KMS-11 (cell line): ENCODE measurements around the gene SERP1.

Experiments used
- H2AFZ ChIP-seq: fragments of 200-600 bp; sonication (generic); 2 replicates; pipeline ENCODE4 v1.6.1; 2016; ENCODE audit warnings: antibody characterized with exemption, mixed run types, low read depth
- H3K27ac ChIP-seq: fragments of 200-600 bp; sonication (generic); 2 replicates; pipeline ENCODE4 v1.6.1; 2016; ENCODE audit warnings: mild to moderate bottlenecking, mixed run types
- H3K27me3 ChIP-seq: fragments of 200-600 bp; sonication (generic); 2 replicates; pipeline ENCODE4 v1.6.1; 2017; ENCODE audit warnings: mild to moderate bottlenecking, low read depth, mixed run types, moderate library complexity; ENCODE audit not compliant: insufficient read depth
- H3K36me3 ChIP-seq: fragments of 200-600 bp; sonication (generic); 2 replicates; pipeline ENCODE4 v1.6.1; 2017; ENCODE audit warnings: mild to moderate bottlenecking, mixed run types; ENCODE audit not compliant: insufficient read depth
- H3K4me1 ChIP-seq: fragments of 200-600 bp; sonication (generic); 2 replicates; pipeline ENCODE4 v1.6.1; 2016; ENCODE audit warnings: mild to moderate bottlenecking, low read depth, mixed run types; ENCODE audit not compliant: poor library complexity, severe bottlenecking
- H3K4me2 ChIP-seq: fragments of 200-600 bp; sonication (generic); 2 replicates; pipeline ENCODE4 v1.7.0; 2016; ENCODE audit warnings: mild to moderate bottlenecking, mixed run types
- H3K4me3 ChIP-seq: fragments of 200-600 bp; sonication (generic); IDR thresholded peaks from 2 replicates; pipeline ENCODE4 v1.6.1; 2017; ENCODE audit warnings: low read depth, low read length, mixed read lengths; ENCODE audit not compliant: insufficient read depth
- H3K79me2 ChIP-seq: fragments of 200-600 bp; sonication (generic); 2 replicates; pipeline ENCODE4 v1.6.1; 2016; ENCODE audit warnings: low read depth, mixed run types; ENCODE audit not compliant: insufficient read depth
- H3K9ac ChIP-seq: fragments of 200-600 bp; sonication (generic); 2 replicates; pipeline ENCODE4 v1.6.1; 2016; ENCODE audit warnings: mild to moderate bottlenecking, mixed run types
- H4K20me1 ChIP-seq: fragments of 200-600 bp; sonication (generic); 2 replicates; pipeline ENCODE4 v1.6.1; 2016; ENCODE audit warnings: mild to moderate bottlenecking, mixed run types; ENCODE audit not compliant: insufficient read depth
- CTCF ChIP-seq: fragments of 200-600 bp; sonication (generic); conservative IDR thresholded peaks from 2 replicates; pipeline ENCODE4 v1.6.1; 2017; ENCODE audit warnings: low read depth, mild to moderate bottlenecking, antibody characterized with exemption, low read length, moderate library complexity, mixed read lengths

The SERP1 gene

GRCh38 chr3:150540297-150540696 is 6.0 kb downstream of the SERP1 start:
- Histone ChIP-seq H3K9ac (no peak overlapping the region), H3K27me3 (no peaks in the 10 kb centered on the region), H3K4me3 (no peak overlapping the region), H2AFZ (no peak overlapping the region), H3K27ac (no peak overlapping the region), H3K4me1 (peaks cover 29% of the 10 kb centered on the region), H3K79me2 (peaks cover 40% of the 10 kb centered on the region), H3K36me3 (peaks cover 11% of the 10 kb centered on the region; the same call in 1 of the 2 replicates), H4K20me1 (peaks cover 10% of the 10 kb centered on the region; the same call in 1 of the 2 replicates), H3K4me2 (no peak overlapping the region)
- TF ChIP-seq CTCF = no peak

- no peaks in the 10 kb centered on the region for H3K27me3 ChIP-seq
- H3K4me3 ChIP-seq = no peak overlapping the region
- peaks cover 2% of the 10 kb centered on the region; the same call in 1 of the 2 replicates for H3K36me3 ChIP-seq
- peaks cover 23% of the 10 kb centered on the region for H3K79me2 ChIP-seq
- H3K4me2 ChIP-seq = no peak overlapping the region
- no peaks in the 10 kb centered on the region for H4K20me1 ChIP-seq
- H3K27ac ChIP-seq = no peak overlapping the region
- H2AFZ ChIP-seq = no peak overlapping the region
- TF ChIP-seq CTCF = no peak
- H3K9ac ChIP-seq = no peak overlapping the region
- peaks cover 14% of the 10 kb centered on the region for H3K4me1 ChIP-seq
Measured at GRCh38 chr3:150538324-150539208, 7.7 kb downstream of the SERP1 start.

GRCh38 chr3:150535204-150535603 is 11.1 kb downstream of the SERP1 start:
- no peak overlapping the region for H3K4me3 ChIP-seq
- no peak overlapping the region for H3K27ac ChIP-seq
- no peak for TF ChIP-seq CTCF
- no peaks in the 10 kb centered on the region for H3K27me3 ChIP-seq
- no peaks in the 10 kb centered on the region for H3K36me3 ChIP-seq
- no peak overlapping the region for H2AFZ ChIP-seq
- no peak overlapping the region for H3K9ac ChIP-seq
- no peaks in the 10 kb centered on the region for H4K20me1 ChIP-seq
- no peaks in the 10 kb centered on the region for H3K79me2 ChIP-seq
- H3K4me2 ChIP-seq = no peak overlapping the region
- peaks cover 12% of the 10 kb centered on the region for H3K4me1 ChIP-seq

GRCh38 chr3:150531775-150532174 is 14.5 kb downstream of the SERP1 start:
- H3K4me1 ChIP-seq = peaks cover 12% of the 10 kb centered on the region
- no peak overlapping the region for H2AFZ ChIP-seq
- TF ChIP-seq CTCF = no peak
- H3K27me3 ChIP-seq = no peaks in the 10 kb centered on the region
- H3K9ac ChIP-seq = no peak overlapping the region
- H3K4me2 ChIP-seq = peak overlapping the region; percentile 4; the same call in 1 of the 2 replicates
- H3K4me3 ChIP-seq = no peak overlapping the region
- H3K79me2 ChIP-seq = no peaks in the 10 kb centered on the region
- H3K36me3 ChIP-seq = no peaks in the 10 kb centered on the region
- no peak overlapping the region for H3K27ac ChIP-seq
- no peaks in the 10 kb centered on the region for H4K20me1 ChIP-seq
